ENCODE results near the gene RPS14. TPM values are rescaled to one million over a fixed set of nuclear protein-coding genes. Genes with fewer than 3 reads are reported as not detected.

The RPS14 gene
- total and polyA plus RNA-seq, 10 of the 15 experiments (the other 5 are each of a cell fraction or from before 2014, with no cell fraction given), result 2,295 to 4,047 (median 2,787) TPM

- FAIRE-seq (no peak), ATAC-seq (no peak), DNase-seq (ENCODE audit: low read depth, low spot score) (no peak)
- Histone ChIP-seq H3K9me3 (replicated peaks; ENCODE audit: control insufficient read depth, insufficient read depth, low read length) (no peaks in the 10 kb centered on the region), H4K20me1 (ENCODE audit: control insufficient read depth, insufficient read depth) (peaks cover 3% of the 10 kb centered on the region; the same call in 1 of the 2 replicates), H3K9ac (ENCODE audit: control insufficient read depth, insufficient read depth, low read length) (no peak overlapping the region), H3K27me3 (replicated peaks in 1 of 2; ENCODE audit: control insufficient read depth in 2 of 2, insufficient read depth in 2 of 2, low read length in 1 of 2) (no peaks in the 10 kb centered on the region), H3K36me3 (ENCODE audit: control insufficient read depth in 2 of 2, insufficient read depth in 2 of 2, low read length in 1 of 2) (peaks cover 7 to 18% of the 10 kb centered on the region in 2 experiments; a peak in 3 of 4 replicates), H2AFZ (ENCODE audit: control insufficient read depth, low read depth, low read length) (no peak overlapping the region), H3K4me2 (ENCODE audit: control insufficient read depth, insufficient read depth) (no peak overlapping the region), H3K27ac (ENCODE audit: control insufficient read depth, insufficient read depth) (no peak overlapping the region), H3K4me3 (no peak overlapping the region), H3K4me1 (ENCODE audit: control insufficient read depth, insufficient read depth, low read length) (no peaks in the 10 kb centered on the region), H3K79me2 (ENCODE audit: control insufficient read depth, insufficient read depth, low read length) (peaks cover 12% of the 10 kb centered on the region)
- CTCF ChIA-PET, result interaction anchor here (1.3 to 2.4 kb wide), 2 partner anchors 38 to 63 kb away, joined by 3 to 7 read pairs; no protein-coding TSS in a partner anchor
- WGBS (ENCODE audit: insufficient coverage, insufficient replicate concordance, low lambda C conversion rate, missing lambda C conversion rate), result 85% methylated on average over 14 of the region's 14 CpGs
- RAD21 ChIA-PET (ENCODE audit: unreplicated experiment), result interaction anchor here (0.7 kb wide), 1 partner anchor 47 kb away, joined by 3 read pairs; no protein-coding TSS in a partner anchor
- no TSS peak for BruUV-seq (replicated peaks)
- intact Hi-C loops (cut with micrococcal nuclease; ENCODE audit: unreplicated experiment), result no loop called here
- SMC1A ChIA-PET (ENCODE audit: uncharacterized antibody, unreplicated experiment), result no interaction called here
- POLR2A ChIA-PET, result interaction anchor here (0.8 kb wide), 1 partner anchor 8 kb away, joined by 6 read pairs; no protein-coding TSS in a partner anchor
- in situ Hi-C loops (cut with MboI), result no loop called here
- TF ChIP-seq TCF12 (IDR thresholded peaks at IDR 0.05; ENCODE audit: low read depth, low read length), result no peak
- no peak for TF ChIP-seq IKZF1 (conservative IDR thresholded peaks at IDR 0.05)
- no peak for TF ChIP-seq BHLHE40 (IDR thresholded peaks at IDR 0.05; ENCODE audit: borderline replicate concordance in 1 of 2, low read depth in 2 of 2, low read length in 1 of 2)
- TF ChIP-seq SIX5 (IDR thresholded peaks at IDR 0.05; ENCODE audit: low read depth, low read length, severe bottlenecking), result no peak
- no peak for TF ChIP-seq ETV6 (conservative IDR thresholded peaks at IDR 0.05 in 1 of 2, IDR thresholded peaks at IDR 0.05 in 1 of 2; ENCODE audit: borderline replicate concordance in 1 of 2, low read depth in 1 of 2)
- no peak for TF ChIP-seq POLR2AphosphoS2 (IDR thresholded peaks at IDR 0.05; ENCODE audit: low read depth, low read length)
- TF ChIP-seq HDAC6 (IDR thresholded peaks at IDR 0.05; ENCODE audit: unreplicated experiment), result no peak
- no peak for TF ChIP-seq HCFC1 (IDR thresholded peaks at IDR 0.05; ENCODE audit: low read length)
- TF ChIP-seq ELK1 (IDR thresholded peaks at IDR 0.05; ENCODE audit: low read depth, low read length), result no peak
- no peak for TF ChIP-seq ZBTB4 (CRISPR knock-in tag; IDR thresholded peaks at IDR 0.05)
- no peak for TF ChIP-seq CUX1 (IDR thresholded peaks at IDR 0.05; ENCODE audit: insufficient replicate concordance, low read depth, low read length)
- TF ChIP-seq RAD21 (IDR thresholded peaks at IDR 0.05; ENCODE audit: insufficient read depth, low read depth, low read length), result no peak
- TF ChIP-seq TARDBP (IDR thresholded peaks at IDR 0.05; ENCODE audit: borderline replicate concordance), result no peak
Measured at GRCh38 chr5:150497274-150497988, 47.9 kb upstream of the RPS14 start.

Measured in GM12878 (cell line).